Vagina (tissue), 2 donors: Measurements from ENCODE around the gene TLR7. TPM values are rescaled to one million over a fixed set of nuclear protein-coding genes. Genes with fewer than 3 reads are reported as not detected.

ENCODE experiments used
- DNase-seq, 2 donors: peaks; one replicate each; pipeline ENCODE4 v3.0.0-alpha.2; 2017; ENCODE audit errors: extremely low spot score in 2 of 2
- H3K27ac ChIP-seq: fragments of 200-600 bp; sonication (generic); one replicate; pipeline ENCODE4 v1.5.1; 2019
- H3K27me3 ChIP-seq: fragments of 200-600 bp; sonication (generic); one replicate; pipeline ENCODE4 v1.5.1; 2019
- H3K36me3 ChIP-seq, 2 donors: fragments of 200-600 bp; sonication (generic); one replicate each; pipeline ENCODE4 v1.5.1; 2017 to 2019
- H3K4me1 ChIP-seq: fragments of 200-600 bp; sonication (generic); one replicate; pipeline ENCODE4 v1.5.1; 2019
- H3K4me3 ChIP-seq, 2 donors: fragments of 200-600 bp; sonication (generic); 1 replicate in 1 of 2; 2 replicates in 1 of 2; pipeline ENCODE4 v1.5.1; 2016 to 2019
- H3K9me3 ChIP-seq: fragments of 200-600 bp; sonication (generic); one replicate; pipeline ENCODE4 v1.5.1; 2019
- CTCF ChIP-seq, 3 experiments: fragments of 450-650 bp in 2 of 3; fragments of 200-600 bp in 1 of 3; sonication (generic) in 1 of 3; IDR thresholded peaks; one replicate each; pipeline ENCODE4 v1.5.1; 2017 to 2019; ENCODE audit warnings: antibody characterized with exemption in 3 of 3, mild to moderate bottlenecking in 2 of 3, moderate library complexity in 2 of 3
- POLR2A ChIP-seq, 2 donors: fragments of 450-650 bp; IDR thresholded peaks; one replicate each; pipeline ENCODE4 v1.6.1; 2017; ENCODE audit warnings: antibody characterized with exemption in 2 of 2, mild to moderate bottlenecking in 2 of 2, moderate library complexity in 2 of 2
- POLR2AphosphoS5 ChIP-seq, 2 donors: sonication (generic); formaldehyde crosslinking; IDR thresholded peaks; one replicate each; pipeline ENCODE4 v1.9.0; 2017; ENCODE audit warnings: antibody characterized with exemption in 2 of 2, mild to moderate bottlenecking in 2 of 2, low read depth in 1 of 2; ENCODE audit not compliant: insufficient read depth in 1 of 2
- intact Hi-C: fragments of 100-400 bp; cut with DNase I; formaldehyde crosslinking; loops from one replicate; pipeline ENCODE4 v1.15.1; 2023
- total RNA-seq: library from RNA; depleted of rRNA; stranded (reverse); fragments of >200 nt; gene quantifications from one replicate; pipeline ENCODE4 v1.2.3, GENCODE V29; 2016

The TLR7 gene
- total RNA-seq, 1 donor from 2014 or later: not detected

DNA sequence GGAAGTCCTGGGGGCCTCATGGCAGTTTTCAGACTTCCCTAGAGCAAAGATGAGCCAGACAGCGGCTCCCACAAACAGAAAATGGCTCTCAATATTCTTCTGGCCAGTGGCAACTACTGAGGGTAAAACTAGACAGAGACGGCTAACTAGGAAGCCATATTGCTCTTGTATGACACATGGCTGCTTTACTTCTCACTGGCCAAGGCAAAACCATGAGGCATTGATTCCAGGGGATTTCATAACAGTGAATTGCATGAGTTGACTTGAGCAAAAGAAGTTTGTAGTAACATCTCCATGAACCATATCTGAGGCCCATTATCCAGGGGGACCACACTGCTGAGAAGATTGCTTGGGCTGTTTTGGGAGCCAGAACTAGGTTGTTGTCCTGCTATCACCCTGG, 25.8 kb downstream of the TLR7 start:
- no peaks in the 10 kb centered on the region for H3K4me1 ChIP-seq
- H3K9me3 ChIP-seq: no peaks in the 10 kb centered on the region
- DNase-seq: no peak
- H3K36me3 ChIP-seq: no peaks in the 10 kb centered on the region
- no peak overlapping the region for H3K27ac ChIP-seq
- H3K27me3 ChIP-seq: no peaks in the 10 kb centered on the region
- no peak overlapping the region for H3K4me3 ChIP-seq
- intact Hi-C loops: no loop called here
- TF ChIP-seq POLR2A (IDR thresholded peaks at IDR 0.05): no peak

DNA sequence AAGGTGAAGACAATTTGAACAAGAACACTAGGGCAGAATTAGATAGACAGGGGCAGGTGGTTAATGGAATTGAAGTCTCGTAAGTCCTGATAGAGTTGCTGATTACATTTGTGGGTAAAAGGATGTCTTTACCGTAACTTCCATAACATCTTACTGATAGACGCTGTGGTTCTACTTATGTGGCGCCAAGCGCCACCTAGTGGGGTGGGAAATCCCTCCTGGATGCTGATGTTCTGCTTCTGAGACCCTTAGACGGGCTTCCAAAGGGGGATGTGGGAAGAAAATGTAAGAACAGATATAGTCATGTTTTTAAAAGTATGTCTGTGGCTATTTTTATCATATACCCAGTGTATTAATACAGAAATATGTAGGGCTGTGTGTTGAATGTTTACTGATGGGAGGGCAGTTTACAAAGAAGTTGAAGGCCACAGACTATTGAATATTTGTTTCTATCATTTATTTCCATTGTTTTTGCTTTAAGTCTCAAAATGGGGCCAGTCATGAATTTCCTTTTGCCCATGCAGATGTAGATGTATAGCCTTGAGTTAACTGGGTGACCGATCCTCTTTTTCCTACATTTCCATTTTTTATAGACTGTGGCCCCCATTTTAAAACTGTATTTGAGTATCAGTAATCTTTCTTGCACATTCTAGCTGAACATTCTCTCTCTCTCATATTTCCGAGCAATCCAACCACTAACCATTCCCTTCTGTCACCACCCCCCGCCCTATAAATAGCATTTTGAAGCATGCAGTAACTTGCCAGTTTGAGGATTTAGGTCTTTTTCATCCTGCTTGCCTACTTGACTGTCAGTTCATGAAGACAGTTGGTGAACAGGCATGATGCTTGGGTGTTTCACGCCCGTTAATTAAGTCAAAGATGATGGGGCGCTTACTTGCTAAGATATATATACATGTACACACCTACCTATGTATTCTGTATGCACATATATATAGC, 27.5 kb downstream of the TLR7 start:
- DNase-seq: no peak
- Histone ChIP-seq H3K36me3 (no peaks in the 10 kb centered on the region), H3K4me3 (no peak overlapping the region), H3K4me1 (no peaks in the 10 kb centered on the region), H3K9me3 (no peaks in the 10 kb centered on the region), H3K27me3 (no peaks in the 10 kb centered on the region), H3K27ac (no peak overlapping the region)
- TF ChIP-seq POLR2A (IDR thresholded peaks at IDR 0.05): no peak
- TF ChIP-seq CTCF (IDR thresholded peaks at IDR 0.05): peak in 1 of 3 experiments; percentile 17
- intact Hi-C loops: no loop called here

DNA sequence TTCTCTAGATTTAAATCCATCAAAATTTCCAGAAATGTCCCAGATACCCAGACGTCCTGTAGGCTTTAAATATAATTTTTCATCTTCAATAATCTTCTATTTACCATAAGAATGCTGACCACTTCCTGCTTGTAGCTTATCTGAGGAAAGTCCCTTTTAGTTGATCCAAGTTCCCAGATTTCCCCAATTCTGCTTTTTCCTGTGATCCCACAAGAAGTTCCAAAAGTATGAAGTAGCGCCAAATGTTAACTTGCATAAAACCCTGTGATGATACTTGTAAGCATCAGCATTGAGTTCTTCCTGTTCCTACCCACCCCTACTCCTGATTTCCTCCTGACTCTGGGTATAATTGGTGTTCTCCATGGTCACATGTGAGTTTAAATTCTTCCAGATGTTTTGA, 29.0 kb downstream of the TLR7 start:
- Histone ChIP-seq H3K27me3 (no peaks in the 10 kb centered on the region), H3K4me3 (no peak overlapping the region), H3K36me3 (no peaks in the 10 kb centered on the region), H3K4me1 (no peaks in the 10 kb centered on the region), H3K9me3 (no peaks in the 10 kb centered on the region), H3K27ac (no peak overlapping the region)
- TF ChIP-seq CTCF (IDR thresholded peaks at IDR 0.05) (no peak), POLR2A (IDR thresholded peaks at IDR 0.05) (no peak), POLR2AphosphoS5 (IDR thresholded peaks at IDR 0.05; ENCODE audit: insufficient read depth in 1 of 2, low read depth in 1 of 2) (no peak)
- intact Hi-C loops: no loop called here
- no peak for DNase-seq

DNA sequence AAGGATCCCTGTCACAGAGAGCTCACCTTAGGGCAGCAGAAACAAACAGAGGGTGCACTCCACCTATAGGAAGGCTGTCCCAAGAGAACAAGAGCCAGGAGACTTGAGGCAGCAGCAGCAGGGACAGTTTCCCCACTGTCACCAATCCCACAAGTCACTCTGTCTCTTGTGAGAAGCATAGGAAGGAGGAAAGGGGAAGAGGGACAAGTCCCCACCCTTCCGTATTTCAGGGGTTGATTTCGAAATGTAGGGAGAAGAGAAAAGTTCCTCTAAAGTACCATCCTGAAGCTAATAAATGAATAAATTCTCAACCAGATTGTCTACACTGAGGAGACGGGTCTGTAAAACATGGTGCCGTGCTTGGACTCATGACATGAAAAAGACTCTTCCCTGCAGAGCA, 30.1 kb downstream of the TLR7 start:
- Histone ChIP-seq H3K27ac (no peak overlapping the region), H3K27me3 (no peaks in the 10 kb centered on the region), H3K4me1 (no peaks in the 10 kb centered on the region), H3K9me3 (no peaks in the 10 kb centered on the region), H3K4me3 (no peak overlapping the region), H3K36me3 (no peaks in the 10 kb centered on the region)
- TF ChIP-seq CTCF (IDR thresholded peaks at IDR 0.05) (no peak), POLR2A (IDR thresholded peaks at IDR 0.05) (no peak), POLR2AphosphoS5 (IDR thresholded peaks at IDR 0.05; ENCODE audit: insufficient read depth in 1 of 2, low read depth in 1 of 2) (no peak)
- intact Hi-C loops: no loop called here
- DNase-seq: no peak

GRCh38 chrX:12898073-12898472, 31.2 kb downstream of the TLR7 start:
- Histone ChIP-seq H3K4me3 (no peak overlapping the region), H3K9me3 (no peaks in the 10 kb centered on the region), H3K36me3 (no peaks in the 10 kb centered on the region), H3K27ac (no peak overlapping the region), H3K4me1 (no peaks in the 10 kb centered on the region), H3K27me3 (no peaks in the 10 kb centered on the region)
- DNase-seq: no peak
- no peak for TF ChIP-seq POLR2A (IDR thresholded peaks at IDR 0.05)
- TF ChIP-seq POLR2AphosphoS5 (IDR thresholded peaks at IDR 0.05; ENCODE audit: insufficient read depth in 1 of 2, low read depth in 1 of 2): no peak
- TF ChIP-seq CTCF (IDR thresholded peaks at IDR 0.05): no peak
- intact Hi-C loops: no loop called here
